AG04450 (cell line): Measurements from ENCODE around the gene EPB41L5. TPM values are rescaled to one million over a fixed set of nuclear protein-coding genes. Genes with fewer than 3 reads are reported as not detected.

Experiments
- CTCF ChIA-PET: fragments of 300-600, 350-600 bp; formaldehyde crosslinking; extraction: SDS; loops from one replicate; lab custom pipeline; 2022; ENCODE audit warnings: antibody characterized with exemption, inconsistent platforms; lab: Charles Lee
- POLR2A ChIA-PET: fragments of 350-600 bp; formaldehyde crosslinking; extraction: SDS; loops from one replicate; lab custom pipeline; 2021; ENCODE audit warnings: antibody characterized with exemption, inconsistent platforms; lab: Yijun Ruan, JAX
- DNase-seq: peaks from one replicate; pipeline ENCODE4 v3.0.0-alpha.2; 2011; ENCODE audit warnings: low read depth, low spot score
- H3K27ac ChIP-seq: one replicate; pipeline ENCODE4 v1.5.1; 2012; ENCODE audit warnings: low read depth, low read length, control low read depth
- H3K27me3 ChIP-seq: one replicate; pipeline ENCODE4 v1.6.0; 2012; ENCODE audit warnings: low read length; ENCODE audit not compliant: control insufficient read depth, insufficient read depth
- H3K4me3 ChIP-seq: 2 replicates; pipeline ENCODE4 v1.5.1; 2011; ENCODE audit warnings: mild to moderate bottlenecking, low read depth, low read length, control low read depth
- H3K9me3 ChIP-seq: 2 replicates; pipeline ENCODE4 v1.5.1; 2012; ENCODE audit warnings: low read length; ENCODE audit not compliant: control insufficient read depth, insufficient read depth
- CTCF ChIP-seq: IDR thresholded peaks from 2 replicates; pipeline ENCODE4 v1.5.1; 2011; ENCODE audit warnings: low read depth, low read length, control low read depth, inconsistent platforms
- polyA plus RNA-seq: library from polyadenylated mRNA; depleted of rRNA; stranded (reverse); fragments of >200 nt; gene quantifications from 2 replicates; pipeline ENCODE4 v1.2.3, GENCODE V29; 2011

The EPB41L5 gene
- polyA plus RNA-seq, 1 experiment: 17.1 TPM

- DNase-seq: no peak
- TF ChIP-seq CTCF: no peak
Observed at GRCh38 chr2:120052597-120052996, 39.7 kb downstream of the EPB41L5 start.

GRCh38 chr2:120053891-120054290 is 41.0 kb downstream of the EPB41L5 start:
- no peaks in the 10 kb centered on the region for H3K27me3 ChIP-seq

More at GRCh38 chr2:120052597-120052996, 39.7 kb downstream of the EPB41L5 start:
- Histone ChIP-seq H3K27ac (no peak overlapping the region), H3K9me3 (peaks cover 13% of the 10 kb centered on the region; the same call in 1 of the 2 replicates), H3K4me3 (no peak overlapping the region), H3K27me3 (no peaks in the 10 kb centered on the region)
- ChIA-PET CTCF (no interaction called here), POLR2A (no interaction called here)

GRCh38 chr2:120059483-120059882 is 46.6 kb downstream of the EPB41L5 start:
- ChIA-PET CTCF (interaction anchor here (0.6 kb wide), 1 partner anchor 48 kb away, joined by 5 read pairs; no protein-coding TSS in a partner anchor), POLR2A (interaction anchor here (0.6 kb wide), 1 partner anchor 17 kb away, joined by 15 read pairs; no protein-coding TSS in a partner anchor)
- no peak overlapping the region for H3K4me3 ChIP-seq
- H3K27me3 ChIP-seq: no peaks in the 10 kb centered on the region
- no peak for TF ChIP-seq CTCF
- peaks cover 4% of the 10 kb centered on the region; the same call in 1 of the 2 replicates for H3K9me3 ChIP-seq
- H3K27ac ChIP-seq: no peak overlapping the region
- DNase-seq: no peak

More at GRCh38 chr2:120053891-120054290, 41.0 kb downstream of the EPB41L5 start:
- peaks cover 13% of the 10 kb centered on the region; the same call in 1 of the 2 replicates for H3K9me3 ChIP-seq
- CTCF ChIA-PET: no interaction called here
- H3K4me3 ChIP-seq: no peak overlapping the region
- H3K27ac ChIP-seq: no peak overlapping the region
- no peak for TF ChIP-seq CTCF
- POLR2A ChIA-PET: no interaction called here
- no peak for DNase-seq

- no peak for DNase-seq
- POLR2A ChIA-PET: interaction anchor here (0.6 kb wide), 1 partner anchor 16 kb away, joined by 15 read pairs; no protein-coding TSS in a partner anchor
- CTCF ChIA-PET: interaction anchor here (0.6 kb wide), 1 partner anchor 48 kb away, joined by 5 read pairs; no protein-coding TSS in a partner anchor
Observed at GRCh38 chr2:120060088-120060623, 47.3 kb downstream of the EPB41L5 start.

More at GRCh38 chr2:120060088-120060623, 47.3 kb downstream of the EPB41L5 start:
- no peak overlapping the region for H3K4me3 ChIP-seq
- no peak overlapping the region for H3K27ac ChIP-seq
- peaks cover 4% of the 10 kb centered on the region; the same call in 1 of the 2 replicates for H3K9me3 ChIP-seq
- TF ChIP-seq CTCF: no peak
- no peaks in the 10 kb centered on the region for H3K27me3 ChIP-seq
